ENCODE measurements around the gene MLH3.

GRCh38 chr14:74975059-74975810 is 76.0 kb downstream of the MLH3 start:
- no peak for TF ChIP-seq CTCF (IDR thresholded peaks at IDR 0.05 in 4 of 5, conservative IDR thresholded peaks at IDR 0.05 in 1 of 5)
- TF ChIP-seq POLR2A (IDR thresholded peaks at IDR 0.05), result no peak
